GM21423 (cell line): ENCODE measurements around the gene STXBP4.

Experiments used
- ATAC-seq: cut with Tn5 transposase; IDR thresholded peaks from one replicate; pipeline ENCODE4 v1.9.1; 2021; ENCODE audit warnings: mild to moderate bottlenecking, moderate library complexity; ENCODE audit not compliant: unreplicated experiment

Gene STXBP4

GRCh38 chr17:55117164-55117563 lies 148.6 kb downstream of the STXBP4 start:
- ATAC-seq: no peak

- ATAC-seq: no peak
Observed at GRCh38 chr17:55120651-55121050, 152.1 kb downstream of the STXBP4 start.

- ATAC-seq: no peak
Observed at GRCh38 chr17:55121268-55121667, 152.7 kb downstream of the STXBP4 start.

GRCh38 chr17:55122114-55122513 lies 153.5 kb downstream of the STXBP4 start:
- no peak for ATAC-seq

- no peak for ATAC-seq
Observed at GRCh38 chr17:55124730-55125360, 156.3 kb downstream of the STXBP4 start.

GRCh38 chr17:55133583-55133982 lies 165.0 kb downstream of the STXBP4 start:
- no peak for ATAC-seq

GRCh38 chr17:55134486-55135157 lies 166.1 kb downstream of the STXBP4 start:
- no peak for ATAC-seq

GRCh38 chr17:55140809-55141208 lies 172.2 kb downstream of the STXBP4 start:
- ATAC-seq: no peak

- ATAC-seq: no peak
Observed at GRCh38 chr17:55144518-55144917, 176.0 kb downstream of the STXBP4 start.

- no peak for ATAC-seq
Observed at GRCh38 chr17:55149485-55149884, 180.9 kb downstream of the STXBP4 start.

GRCh38 chr17:55152236-55152635 lies 183.7 kb downstream of the STXBP4 start:
- ATAC-seq: no peak

GRCh38 chr17:55154101-55154500 lies 185.5 kb downstream of the STXBP4 start:
- ATAC-seq: no peak

GRCh38 chr17:55155856-55156560 lies 187.4 kb downstream of the STXBP4 start:
- no peak for ATAC-seq

- no peak for ATAC-seq
Observed at GRCh38 chr17:55157165-55157564, 188.6 kb downstream of the STXBP4 start.

GRCh38 chr17:55158439-55158838 lies 189.9 kb downstream of the STXBP4 start:
- ATAC-seq: no peak

GRCh38 chr17:55159251-55159650 lies 190.7 kb downstream of the STXBP4 start:
- ATAC-seq: no peak

GRCh38 chr17:55160501-55160900 lies 191.9 kb downstream of the STXBP4 start:
- ATAC-seq: no peak

GRCh38 chr17:55161935-55162555 lies 193.5 kb downstream of the STXBP4 start:
- no peak for ATAC-seq

- no peak for ATAC-seq
Observed at GRCh38 chr17:55162556-55162946, 194.0 kb downstream of the STXBP4 start.

GRCh38 chr17:55163408-55163807 lies 194.8 kb downstream of the STXBP4 start:
- no peak for ATAC-seq

GRCh38 chr17:55166506-55166905 lies 197.9 kb downstream of the STXBP4 start:
- ATAC-seq: no peak
